OCI-LY7 (cell line): ENCODE measurements around the gene EHD4. TPM values are rescaled to one million over a fixed set of nuclear protein-coding genes. Genes with fewer than 3 reads are reported as not detected.

Source experiments
- BruUV-seq: library from RNA; stranded (reverse); fragments of 400-500 nt; replicated peaks from 2 replicates; lab custom pipeline; 2021; lab: Mats Ljungman, UMichigan
- CTCF ChIA-PET: fragments of 300-600 bp; sonication (Branson Sonifier 250); formaldehyde crosslinking; loops from one replicate; lab custom pipeline; 2022; ENCODE audit warnings: antibody characterized with exemption; ENCODE audit not compliant: unreplicated experiment; lab: Charles Lee
- POLR2A ChIA-PET: fragments of 300-600 bp; sonication (Branson Sonifier 250); formaldehyde crosslinking; loops from one replicate; lab custom pipeline; 2022; ENCODE audit warnings: antibody characterized with exemption; lab: Charles Lee
- DNase-seq: peaks from one replicate; pipeline ENCODE4 v3.0.0-alpha.2; 2015; ENCODE audit warnings: low spot score
- H2AFZ ChIP-seq: fragments of 200-600 bp; sonication (generic), shearing (Covaris generic); 2 replicates; pipeline ENCODE4 v1.6.1; 2014; ENCODE audit warnings: mild to moderate bottlenecking, antibody characterized with exemption, low read length, moderate library complexity
- H3K27ac ChIP-seq: fragments of 200-600 bp; sonication (generic); 2 replicates; pipeline ENCODE4 v1.5.1; 2014; ENCODE audit warnings: mixed run types, low read depth, mild to moderate bottlenecking, moderate library complexity, low read length, inconsistent platforms; ENCODE audit not compliant: poor library complexity, severe bottlenecking
- H3K36me3 ChIP-seq: fragments of 200-600 bp; sonication (generic); 2 replicates; pipeline ENCODE4 v1.6.1; 2014; ENCODE audit warnings: mild to moderate bottlenecking, antibody characterized with exemption, low read length, moderate library complexity, mixed read lengths; ENCODE audit not compliant: insufficient read depth
- H3K4me1 ChIP-seq: fragments of 200-600 bp; sonication (generic); 2 replicates; pipeline ENCODE4 v1.5.1; 2014; ENCODE audit warnings: mild to moderate bottlenecking, low read length; ENCODE audit not compliant: insufficient read depth, poor library complexity, severe bottlenecking
- H3K4me2 ChIP-seq: fragments of 200-600 bp; sonication (generic); 2 replicates; pipeline ENCODE4 v1.6.1; 2014; ENCODE audit warnings: mild to moderate bottlenecking, low read length
- H3K4me3 ChIP-seq: fragments of 200-600 bp; sonication (generic); 2 replicates; pipeline ENCODE4 v1.5.1; 2014; ENCODE audit warnings: mild to moderate bottlenecking, low read depth, low read length; ENCODE audit not compliant: poor library complexity, severe bottlenecking
- H3K79me2 ChIP-seq: fragments of 200-600 bp; sonication (generic); 2 replicates; pipeline ENCODE4 v1.6.1; 2016; ENCODE audit warnings: low read depth, mild to moderate bottlenecking, low read length, moderate library complexity, mixed read lengths; ENCODE audit not compliant: insufficient read depth
- H3K9me2 ChIP-seq: fragments of 200-600 bp; sonication (generic); 2 replicates; pipeline ENCODE4 v1.6.1; 2016; ENCODE audit warnings: mild to moderate bottlenecking, low read length, mixed read lengths; ENCODE audit not compliant: insufficient read depth
- H3K9me3 ChIP-seq: fragments of 200-600 bp; sonication (generic); 2 replicates; pipeline ENCODE4 v1.6.1; 2014; ENCODE audit warnings: mild to moderate bottlenecking, mixed run types, low read length, mixed read lengths
- H4K20me1 ChIP-seq: fragments of 200-600 bp; sonication (generic); 2 replicates; pipeline ENCODE4 v1.6.1; 2014; ENCODE audit warnings: mild to moderate bottlenecking, antibody characterized with exemption, low read length, moderate library complexity, mixed read lengths; ENCODE audit not compliant: insufficient read depth
- EZH2phosphoT487 ChIP-seq: fragments of 200-600 bp; sonication (generic); IDR thresholded peaks from 2 replicates; pipeline ENCODE4 v1.6.1; 2018; ENCODE audit warnings: low read depth, borderline replicate concordance, mild to moderate bottlenecking, mixed run types, antibody characterized with exemption, low read length, moderate library complexity, mixed read lengths
- intact Hi-C: fragments of 100-400 bp; cut with micrococcal nuclease; formaldehyde crosslinking; loops from one replicate; pipeline ENCODE4 v1.10.0; 2022; ENCODE audit not compliant: unreplicated experiment
- total RNA-seq, 2 experiments: library from RNA; depleted of rRNA in 1 of 2; stranded (reverse); fragments of >200 nt in 1 of 2; shearing (Covaris generic) in 1 of 2; gene quantifications; 2 replicates each; pipeline ENCODE4 v1.2.3, GENCODE V29; 2014 to 2022
- TF ChIP-seq, protein P1 (sequence below): fragments of 200-600 bp; sonication (generic); conservative IDR thresholded peaks from 2 replicates; pipeline ENCODE4 v1.5.1; 2014; ENCODE audit warnings: mild to moderate bottlenecking, antibody characterized with exemption, low read length, moderate library complexity, mixed read lengths

Gene EHD4
- total RNA-seq, 2 experiments from 2014 or later: 13.5 to 19.4 TPM

DNA sequence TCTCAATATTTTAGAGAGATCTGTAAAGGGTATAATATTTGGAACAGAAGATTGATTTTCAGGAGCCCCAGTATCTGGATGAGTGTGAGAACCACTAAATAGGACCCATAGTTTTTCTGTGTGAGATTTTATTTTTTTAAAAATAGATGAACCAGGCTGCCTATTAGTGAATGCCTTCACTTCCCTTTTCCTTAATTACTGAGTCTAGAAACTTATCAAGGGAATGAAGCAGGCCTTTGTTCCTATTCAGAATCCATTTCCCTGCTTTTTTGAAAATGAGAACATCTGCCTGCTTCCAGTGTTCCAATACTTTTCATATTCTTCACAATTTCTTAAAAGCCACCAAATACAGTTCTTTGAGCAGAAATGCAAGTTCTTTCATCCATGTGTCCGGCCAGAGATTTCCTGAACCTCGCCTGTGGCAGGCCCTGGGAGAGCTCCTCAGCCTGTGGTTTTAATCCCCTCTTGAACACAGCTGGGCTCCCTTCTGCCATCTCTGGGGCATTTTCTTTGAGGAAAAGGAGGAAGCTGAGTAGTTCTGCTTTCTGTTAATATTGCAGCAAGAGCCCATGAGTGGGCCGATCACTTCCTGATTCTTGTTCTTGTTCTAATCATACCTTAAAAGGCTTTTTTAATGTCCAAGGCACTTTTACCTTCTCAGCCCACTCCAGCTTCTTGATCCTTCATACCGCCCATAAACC lies 4.7 kb downstream of the EHD4 start:
- peak; percentile 80 for DNase-seq
- Histone ChIP-seq H3K4me2 (peak overlapping the region; percentile 97), H3K79me2 (peaks cover 50% of the 10 kb centered on the region), H3K4me3 (peak overlapping the region; percentile 48), H3K27ac (peak overlapping the region; percentile 88), H4K20me1 (no peaks in the 10 kb centered on the region), H3K4me1 (peaks cover 43% of the 10 kb centered on the region), H3K9me2 (no peaks in the 10 kb centered on the region), H3K36me3 (no peaks in the 10 kb centered on the region), H3K9me3 (no peaks in the 10 kb centered on the region), H2AFZ (no peak overlapping the region; the same call in 1 of the 2 replicates)
- BruUV-seq: no TSS peak
- ChIA-PET POLR2A (interaction anchor here (0.6 to 1.2 kb wide), 3 partner anchors 27 to 526 kb away, joined by 3 read pairs; no protein-coding TSS in a partner anchor), CTCF (no interaction called here)
- no peak for TF ChIP-seq EZH2phosphoT487
- TF ChIP-seq, protein P1, sequence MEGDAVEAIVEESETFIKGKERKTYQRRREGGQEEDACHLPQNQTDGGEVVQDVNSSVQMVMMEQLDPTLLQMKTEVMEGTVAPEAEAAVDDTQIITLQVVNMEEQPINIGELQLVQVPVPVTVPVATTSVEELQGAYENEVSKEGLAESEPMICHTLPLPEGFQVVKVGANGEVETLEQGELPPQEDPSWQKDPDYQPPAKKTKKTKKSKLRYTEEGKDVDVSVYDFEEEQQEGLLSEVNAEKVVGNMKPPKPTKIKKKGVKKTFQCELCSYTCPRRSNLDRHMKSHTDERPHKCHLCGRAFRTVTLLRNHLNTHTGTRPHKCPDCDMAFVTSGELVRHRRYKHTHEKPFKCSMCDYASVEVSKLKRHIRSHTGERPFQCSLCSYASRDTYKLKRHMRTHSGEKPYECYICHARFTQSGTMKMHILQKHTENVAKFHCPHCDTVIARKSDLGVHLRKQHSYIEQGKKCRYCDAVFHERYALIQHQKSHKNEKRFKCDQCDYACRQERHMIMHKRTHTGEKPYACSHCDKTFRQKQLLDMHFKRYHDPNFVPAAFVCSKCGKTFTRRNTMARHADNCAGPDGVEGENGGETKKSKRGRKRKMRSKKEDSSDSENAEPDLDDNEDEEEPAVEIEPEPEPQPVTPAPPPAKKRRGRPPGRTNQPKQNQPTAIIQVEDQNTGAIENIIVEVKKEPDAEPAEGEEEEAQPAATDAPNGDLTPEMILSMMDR: no peak
- intact Hi-C loops: no loop called here

DNA sequence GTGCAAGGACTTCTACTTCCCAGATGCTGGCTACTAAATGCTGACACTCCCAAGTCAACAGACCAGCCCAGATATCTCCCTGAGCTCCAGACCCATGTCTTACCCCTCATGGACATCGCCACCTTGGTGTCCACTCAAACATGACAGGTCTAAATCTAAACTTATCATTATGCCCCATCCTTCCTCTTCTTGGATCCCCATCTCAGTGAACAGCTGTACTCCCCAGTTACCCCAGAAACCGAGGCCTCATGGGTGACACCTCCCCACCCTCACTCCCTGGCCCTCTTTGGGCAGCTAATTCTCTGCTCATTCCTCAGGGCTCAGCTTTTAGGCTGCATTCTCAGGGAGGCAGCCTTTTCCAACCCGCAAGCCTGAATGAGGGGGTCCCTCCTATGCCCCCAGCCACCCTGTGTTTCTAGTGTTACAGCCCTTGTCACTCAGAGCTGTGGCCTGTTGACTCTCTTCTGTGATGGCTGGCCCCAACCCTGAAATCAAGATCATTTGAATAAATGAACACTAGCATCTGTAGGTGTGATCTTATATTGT lies 5.4 kb downstream of the EHD4 start:
- H3K36me3 ChIP-seq: peaks cover 4% of the 10 kb centered on the region; the same call in 1 of the 2 replicates
- DNase-seq: no peak
- no TSS peak for BruUV-seq
- H4K20me1 ChIP-seq: no peaks in the 10 kb centered on the region
- H3K79me2 ChIP-seq: peaks cover 50% of the 10 kb centered on the region
- no peaks in the 10 kb centered on the region for H3K9me2 ChIP-seq
- no peak overlapping the region for H3K4me3 ChIP-seq
- TF ChIP-seq EZH2phosphoT487: no peak
- TF ChIP-seq, protein P1: no peak
- peaks cover 43% of the 10 kb centered on the region for H3K4me1 ChIP-seq
- H3K27ac ChIP-seq: peak overlapping the region; percentile 88
- POLR2A ChIA-PET: interaction anchor here (0.6 kb wide), 1 partner anchor 472 kb away, joined by 3 read pairs; no protein-coding TSS in a partner anchor
- H2AFZ ChIP-seq: no peak overlapping the region
- peaks cover 4% of the 10 kb centered on the region; the same call in 1 of the 2 replicates for H3K9me3 ChIP-seq
- H3K4me2 ChIP-seq: peak overlapping the region; percentile 97
- CTCF ChIA-PET: no interaction called here
- intact Hi-C loops: no loop called here

DNA sequence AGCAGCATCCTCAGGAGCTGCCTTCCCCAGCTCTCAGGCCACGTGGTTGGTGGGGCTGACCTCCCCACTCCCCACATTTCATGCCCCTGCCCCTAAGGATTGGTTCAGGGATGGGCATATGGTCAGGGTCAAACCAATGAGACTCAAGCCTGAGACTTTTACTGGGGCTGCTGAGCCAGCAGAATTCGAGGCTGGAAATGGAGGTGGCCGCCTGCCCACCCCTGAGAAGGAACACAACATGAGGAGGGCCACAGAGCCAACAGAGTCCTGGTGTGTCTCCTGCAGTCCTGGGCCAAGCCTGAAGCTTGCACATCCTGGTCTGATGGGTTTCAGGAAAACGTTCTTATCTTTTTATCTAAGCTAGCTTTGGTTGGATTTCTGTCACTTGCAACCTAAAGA lies 5.9 kb downstream of the EHD4 start:
- Histone ChIP-seq H3K4me1 (peaks cover 43% of the 10 kb centered on the region), H3K27ac (no peak overlapping the region), H3K79me2 (peaks cover 50% of the 10 kb centered on the region), H3K4me2 (no peak overlapping the region), H3K9me3 (peaks cover 5% of the 10 kb centered on the region; the same call in 1 of the 2 replicates), H3K36me3 (peaks cover 5% of the 10 kb centered on the region; the same call in 1 of the 2 replicates), H4K20me1 (no peaks in the 10 kb centered on the region), H3K9me2 (no peaks in the 10 kb centered on the region), H3K4me3 (no peak overlapping the region), H2AFZ (no peak overlapping the region)
- ChIA-PET CTCF (no interaction called here), POLR2A (interaction anchor here (0.6 kb wide), 1 partner anchor 472 kb away, joined by 3 read pairs; no protein-coding TSS in a partner anchor)
- no TSS peak for BruUV-seq
- intact Hi-C loops: no loop called here
- TF ChIP-seq, protein P1: no peak
- no peak for TF ChIP-seq EZH2phosphoT487
- no peak for DNase-seq
